G401 (cell line): ENCODE results near the gene TP53I11. TPM values are rescaled to one million over a fixed set of nuclear protein-coding genes. Genes with fewer than 3 reads are reported as not detected.

ENCODE experiments used
- DNase-seq: peaks from one replicate; pipeline ENCODE4 v3.0.0-alpha.2; 2015; ENCODE audit warnings: low spot score
- in situ Hi-C: cut with HindIII; loops from 2 replicates; pipeline ENCODE4 v1.10.0; 2016; ENCODE audit warnings: low sequenced_read_pairs, mixed read lengths
- total RNA-seq: library from RNA; depleted of rRNA; stranded (reverse); fragments of >200 nt; shearing (Covaris generic); gene quantifications from 2 replicates; pipeline ENCODE4 v1.2.3, GENCODE V29; 2014; rRNA removed

TP53I11 gene
- total RNA-seq, 1 experiment from 2014 or later = 136 TPM

DNA sequence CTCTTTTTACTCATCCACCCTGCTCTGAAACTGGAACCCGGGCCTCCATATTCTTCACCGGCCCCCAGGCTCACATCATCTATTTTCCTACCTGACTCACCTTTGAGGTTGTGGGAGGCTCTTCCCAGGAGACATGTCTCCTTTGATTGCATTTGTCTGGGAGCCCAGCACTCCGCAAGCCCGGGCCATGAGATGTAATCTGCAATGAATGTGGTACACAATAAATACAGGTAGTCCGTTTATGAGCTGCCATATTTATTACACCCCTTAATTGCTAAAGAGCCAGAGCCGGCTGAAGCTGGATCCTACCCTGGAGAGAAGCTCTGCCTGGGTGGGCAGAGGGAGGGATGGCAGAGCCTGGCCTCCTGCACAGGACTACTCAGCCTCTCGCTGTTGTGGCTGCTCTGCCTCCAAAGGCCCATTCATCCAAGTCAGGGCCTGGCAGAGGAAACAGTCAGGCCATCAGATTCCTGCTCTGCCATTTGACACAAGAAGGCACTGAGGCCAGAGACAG, 49.5 kb downstream of the TP53I11 start:
- in situ Hi-C loops = no loop called here
- DNase-seq = no peak

GRCh38 chr11:44899959-44900358, 50.7 kb downstream of the TP53I11 start:
- in situ Hi-C loops = loop anchor here (10.0 kb wide), 1 partner anchor 275 kb away; no protein-coding TSS in a partner anchor
- DNase-seq = no peak

- in situ Hi-C loops = loop anchor here (5.0 to 10.0 kb wide), 3 partner anchors 42 to 269 kb away; partner anchors contain the start of gene TSPAN18
- peak; percentile 79 for DNase-seq
Measured at GRCh38 chr11:44893846-44894617, 56.7 kb downstream of the TP53I11 start.

DNA sequence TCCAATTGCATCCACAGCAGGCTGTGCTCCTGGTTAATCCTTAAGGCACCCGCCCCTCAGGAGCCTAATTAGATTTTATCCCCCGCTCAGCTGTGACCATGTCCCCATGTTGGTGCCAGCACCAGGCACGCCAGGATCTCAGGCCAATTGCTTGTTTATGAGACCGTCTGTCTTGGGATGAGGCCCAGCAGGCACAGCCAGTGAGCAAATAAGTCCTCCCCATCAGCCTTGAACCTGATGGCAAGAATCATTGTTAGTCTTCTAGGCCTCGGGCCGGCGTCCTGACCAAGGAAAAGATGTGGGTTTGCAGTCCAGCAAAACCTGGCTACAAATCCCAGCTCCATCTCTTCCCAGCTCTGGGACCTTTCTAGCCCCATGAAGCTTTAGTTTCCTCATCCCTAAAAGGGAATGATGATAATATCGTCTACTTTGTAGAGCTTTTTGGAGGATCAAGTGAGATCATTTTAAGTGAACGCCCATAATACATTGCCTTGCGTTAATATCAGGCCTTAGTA, 57.3 kb downstream of the TP53I11 start:
- peak; percentile 99 for DNase-seq
- in situ Hi-C loops = loop anchor here (5.0 to 10.0 kb wide), 3 partner anchors 41 to 269 kb away; partner anchors contain the start of gene TSPAN18

GRCh38 chr11:44892843-44893242, 57.8 kb downstream of the TP53I11 start:
- in situ Hi-C loops = loop anchor here (5.0 to 10.0 kb wide), 3 partner anchors 41 to 268 kb away; partner anchors contain the start of gene TSPAN18
- DNase-seq = no peak

GRCh38 chr11:44889266-44889665, 61.4 kb downstream of the TP53I11 start:
- in situ Hi-C loops = no loop called here
- DNase-seq = no peak

DNA sequence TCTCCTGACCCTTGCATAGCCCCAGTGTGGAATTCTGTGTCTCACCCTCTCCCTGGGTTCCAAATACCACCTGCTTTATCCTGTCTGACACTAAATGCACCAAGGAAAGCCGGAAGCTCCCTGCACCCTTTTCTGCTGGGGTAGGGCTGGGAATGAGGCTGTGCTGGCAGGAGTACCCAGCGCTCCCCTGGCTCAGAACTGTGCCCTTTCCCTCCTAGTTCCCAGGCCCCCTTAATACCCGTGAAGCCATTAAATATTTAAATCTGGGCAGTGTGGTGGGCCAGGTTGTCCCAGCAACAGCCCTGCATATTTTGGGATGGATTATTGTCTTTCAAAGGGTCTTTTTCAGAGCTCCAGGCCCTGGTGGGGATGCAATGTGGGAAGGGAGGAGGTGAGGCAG, 63.0 kb downstream of the TP53I11 start:
- no peak for DNase-seq
- in situ Hi-C loops = no loop called here

- no peak for DNase-seq
- in situ Hi-C loops = no loop called here
Measured at GRCh38 chr11:44886790-44887140, 63.9 kb downstream of the TP53I11 start.

GRCh38 chr11:44885919-44886789, 64.5 kb downstream of the TP53I11 start:
- in situ Hi-C loops = no loop called here
- DNase-seq = no peak

- no peak for DNase-seq
- in situ Hi-C loops = no loop called here
Measured at GRCh38 chr11:44885065-44885810, 65.4 kb downstream of the TP53I11 start.

GRCh38 chr11:44884056-44884455, 66.6 kb downstream of the TP53I11 start:
- in situ Hi-C loops = no loop called here
- no peak for DNase-seq

DNA sequence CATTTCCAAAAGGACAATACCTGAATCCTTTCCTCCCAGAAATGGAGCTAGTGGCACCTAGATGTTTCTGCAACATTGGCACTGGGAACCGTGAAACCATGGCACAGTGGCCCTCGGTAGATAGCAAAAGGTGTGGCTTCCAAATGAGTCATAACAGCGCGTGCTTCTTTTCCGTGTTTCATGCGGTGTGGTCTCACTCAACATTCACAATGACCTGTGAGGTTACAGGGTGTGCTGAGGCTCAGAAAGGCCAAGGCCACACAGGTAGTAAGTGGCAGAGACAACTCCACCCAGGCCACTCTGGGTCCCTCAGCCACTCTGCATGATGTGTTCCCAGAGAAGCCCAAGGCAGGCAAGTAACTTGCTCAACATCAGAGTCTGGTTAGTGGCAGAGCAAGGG, 67.4 kb downstream of the TP53I11 start:
- DNase-seq = no peak
- in situ Hi-C loops = no loop called here

Other genes starting within 250 kb of the TP53I11 start
- 11.6 and 13.3 TPM in 2 replicates for gene TSPAN18, start 223.9 kb downstream of the TP53I11 start, total RNA-seq
- 5.1 and 7.2 TPM in 2 replicates for gene PRDM11, start 195.8 kb upstream of the TP53I11 start, total RNA-seq